Left renal pelvis (tissue), 4 donors: ENCODE results near the gene S100A6. TPM values are rescaled to one million over a fixed set of nuclear protein-coding genes. Genes with fewer than 3 reads are reported as not detected.

Source experiments
- DNase-seq, 4 donors: peaks; one replicate each; pipeline ENCODE4 v3.0.0-alpha.2; 2013; ENCODE audit warnings: low read depth in 4 of 4, low spot score in 3 of 4
- polyA plus RNA-seq, 4 donors: library from polyadenylated mRNA; unstranded; fragments of 120-200 nt; gene quantifications; one replicate each; pipeline ENCODE4 v1.2.1, GENCODE V29; 2013; ENCODE audit not compliant: insufficient read length in 4 of 4

The S100A6 gene
- polyA plus RNA-seq, 4 donors: 185 to 449 (median 318) TPM

GRCh38 chr1:153507926-153508583 lies 27.7 kb downstream of the S100A6 start:
- DNase-seq: no peak

DNA sequence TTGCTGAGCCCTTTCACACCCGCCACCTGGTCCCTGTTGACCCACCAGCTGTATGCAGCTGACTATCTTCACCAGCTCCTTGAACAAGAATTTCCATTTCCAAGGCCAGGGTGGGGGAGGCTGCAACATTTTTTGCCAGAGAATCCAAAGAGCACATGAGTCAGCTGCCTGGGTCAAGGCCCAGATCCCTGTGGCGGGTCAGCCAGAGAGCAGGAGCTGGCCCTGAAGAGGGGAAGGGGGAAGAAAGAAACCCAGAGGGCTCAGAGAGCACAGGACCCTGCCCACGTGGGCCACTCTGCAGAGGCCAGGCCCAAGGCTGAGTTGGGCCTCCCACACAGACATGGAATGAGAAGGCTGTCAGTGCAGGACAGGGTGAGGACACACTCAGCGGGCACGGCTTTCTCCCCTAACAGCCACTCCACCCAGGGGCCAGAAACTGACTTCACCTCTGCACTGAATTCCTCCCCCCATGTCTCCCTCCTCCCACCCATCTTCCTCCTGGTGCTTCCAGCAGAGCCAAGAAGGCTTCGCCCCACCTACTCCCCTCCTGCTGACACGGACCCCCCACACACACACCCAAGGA lies 28.9 kb downstream of the S100A6 start:
- DNase-seq: peak in 2 of 4 donors; percentile 31 to 63

DNA sequence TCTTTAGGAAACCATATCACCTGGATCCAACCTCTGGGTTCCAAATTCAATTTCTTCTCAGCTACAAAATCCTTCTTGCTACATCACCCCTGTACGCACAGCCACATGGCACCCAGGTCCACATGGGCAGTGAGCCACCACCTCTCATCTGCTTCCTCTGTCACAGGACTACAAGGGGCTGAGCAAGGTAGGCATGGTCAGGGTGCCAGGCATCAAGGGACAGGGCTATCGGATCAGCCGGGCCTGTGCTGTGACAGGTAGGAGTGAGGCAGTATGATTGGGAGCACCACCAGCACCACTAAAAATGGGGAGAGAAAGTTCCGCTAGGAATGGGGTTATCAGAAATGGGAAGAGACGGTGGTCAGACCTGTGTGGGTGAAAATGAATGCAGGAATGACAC lies 29.4 kb downstream of the S100A6 start:
- no peak for DNase-seq

- no peak for DNase-seq
These were observed 30.2 kb downstream of the S100A6 start for GRCh38 chr1:153505576-153505975.

- no peak for DNase-seq
These were observed 32.0 kb downstream of the S100A6 start for GRCh38 chr1:153503766-153504165.

DNA sequence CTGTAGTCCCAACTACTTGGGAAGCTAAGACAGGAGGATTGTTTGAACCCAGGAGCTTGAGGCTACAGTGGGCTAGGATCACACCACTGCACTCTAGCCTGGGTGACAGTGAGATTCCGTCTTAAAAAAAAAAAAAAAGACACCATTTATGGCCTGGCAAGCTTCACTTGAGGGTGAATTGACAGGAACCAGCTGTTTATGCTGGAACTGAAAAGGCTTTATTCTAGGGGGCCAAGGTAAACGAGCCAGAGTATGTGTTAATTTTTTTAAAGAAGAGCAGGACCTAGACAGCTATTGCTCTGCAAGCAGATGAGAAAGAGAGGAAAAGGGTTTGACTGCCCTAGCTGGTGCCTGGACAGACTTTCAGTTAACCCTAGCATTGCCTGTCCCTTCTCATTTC lies 37.0 kb downstream of the S100A6 start:
- no peak for DNase-seq

DNA sequence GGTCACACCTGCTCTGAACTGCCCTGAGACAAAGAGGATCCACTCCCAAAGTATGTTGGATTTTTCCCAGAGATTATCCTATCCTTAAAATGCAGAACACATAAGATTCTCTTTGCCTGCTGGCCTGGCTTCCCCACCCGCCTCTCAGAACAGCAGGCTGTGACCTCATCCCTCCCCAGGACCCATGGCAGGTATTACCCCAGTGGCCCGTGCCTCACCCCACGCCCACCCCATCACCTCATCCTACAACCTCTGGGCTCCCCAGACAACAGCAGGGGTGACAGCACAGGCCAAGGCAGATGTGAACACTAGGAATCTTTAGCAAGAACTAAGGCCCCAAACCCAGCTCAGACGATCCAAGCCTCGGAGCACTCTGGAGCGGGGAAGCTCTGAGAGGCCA lies 40.3 kb downstream of the S100A6 start:
- DNase-seq: no peak

DNA sequence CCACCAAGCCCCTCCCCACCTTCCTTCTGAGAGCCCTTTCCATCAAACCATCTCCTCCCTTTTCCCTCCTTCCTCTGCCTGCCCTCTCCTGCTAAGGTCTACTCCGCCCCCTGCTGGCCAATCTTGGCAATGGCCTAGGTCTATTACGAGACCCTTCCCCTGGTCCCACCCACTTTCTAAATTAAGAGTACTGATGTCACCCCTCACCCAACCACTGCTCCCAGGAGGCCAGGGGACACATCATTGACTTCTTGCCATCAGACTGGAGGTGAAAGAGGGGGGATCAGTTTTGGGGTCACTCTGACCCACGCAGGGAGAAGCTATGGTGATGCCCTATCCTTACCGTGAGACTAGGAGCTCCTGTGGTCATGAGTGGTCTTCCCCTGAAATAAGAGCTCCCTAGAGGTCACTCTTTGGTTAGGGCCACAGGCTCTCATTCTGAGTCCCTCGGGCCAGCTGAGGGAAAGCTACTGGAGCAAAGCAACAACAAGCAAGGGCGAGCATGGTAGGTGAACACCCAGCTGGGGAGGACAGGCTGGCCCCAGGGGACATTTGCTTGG lies 40.7 kb downstream of the S100A6 start:
- DNase-seq: peak in 2 of 4 donors; percentile 44 to 51

GRCh38 chr1:153493343-153493960 lies 42.3 kb downstream of the S100A6 start:
- no peak for DNase-seq

GRCh38 chr1:153490272-153491051 lies 45.3 kb downstream of the S100A6 start:
- DNase-seq: no peak

- DNase-seq: no peak
These were observed 47.1 kb downstream of the S100A6 start for GRCh38 chr1:153488731-153489130.

GRCh38 chr1:153487707-153488106 lies 48.1 kb downstream of the S100A6 start:
- DNase-seq: no peak

DNA sequence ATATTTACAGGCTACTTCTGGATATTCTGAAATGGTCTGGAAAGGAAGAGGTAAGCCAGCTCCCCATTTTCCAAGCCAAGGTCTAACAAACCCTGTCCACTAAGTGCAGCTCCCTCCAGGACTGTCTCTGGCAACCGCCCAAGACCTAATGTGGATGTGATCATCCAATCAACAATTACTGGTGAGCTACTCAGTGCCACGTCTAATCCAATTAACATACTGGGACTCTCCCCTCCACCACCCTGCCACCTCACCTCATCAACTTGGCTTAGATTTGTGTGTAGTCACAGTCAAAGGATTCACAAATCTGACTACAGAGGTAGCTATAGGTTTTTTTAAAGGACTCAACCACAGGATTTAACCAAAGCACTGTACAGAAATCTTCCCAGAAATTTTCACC lies 49.9 kb downstream of the S100A6 start:
- no peak for DNase-seq

Other genes with a start within 250 kb of the S100A6 start
- gene PGLYRP3, start 223.0 kb downstream of the S100A6 start, polyA plus RNA-seq: not detected
- not detected for gene PGLYRP4, start 187.2 kb downstream of the S100A6 start, polyA plus RNA-seq
- 10 to 100 TPM in 3 of 4 donors, 1 to 10 TPM in 1; 7.2 to 34.0 (median 24.9) TPM for gene S100A9, start 178.1 kb downstream of the S100A6 start, polyA plus RNA-seq
- gene S100A12, start 160.4 kb downstream of the S100A6 start, polyA plus RNA-seq: 1 to 10 TPM in 3 of 4 donors, not detected in 1; 1.4 to 3.0 (median 1.7) TPM
- gene S100A8, start 144.9 kb downstream of the S100A6 start, polyA plus RNA-seq: 10 to 100 TPM in 3 of 4 donors, 1 to 10 TPM in 1; 5.5 to 22.6 (median 16.0) TPM
- gene S100A7A, start 119.5 kb downstream of the S100A6 start, polyA plus RNA-seq: not detected
- gene S100A7, start 75.3 kb downstream of the S100A6 start, polyA plus RNA-seq: under 1 TPM in 1 of 4 donors, not detected in 3; 0.47 TPM
- gene S100A5, start 4.9 kb upstream of the S100A6 start, polyA plus RNA-seq: 1 to 10 TPM in 1 of 4 donors, under 1 TPM in 3; 0.49 to 1.0 (median 0.82) TPM
- gene S100A4, start 9.8 kb upstream of the S100A6 start, polyA plus RNA-seq: 100 to 1,000 TPM in 1 of 4 donors, 10 to 100 TPM in 3; 36.5 to 106 (median 59.5) TPM
- under 1 TPM; 0.18 to 0.39 (median 0.22) TPM for gene S100A3, start 13.3 kb upstream of the S100A6 start, polyA plus RNA-seq
- gene S100A2, start 29.9 kb upstream of the S100A6 start, polyA plus RNA-seq: 10 to 100 TPM in 1 of 4 donors, 1 to 10 TPM in 3; 1.4 to 11.8 (median 7.7) TPM
- gene S100A16, start 77.1 kb upstream of the S100A6 start, polyA plus RNA-seq: 100 to 1,000 TPM in 3 of 4 donors, 10 to 100 TPM in 1; 91.7 to 107 (median 101) TPM
- gene S100A14, start 80.3 kb upstream of the S100A6 start, polyA plus RNA-seq: 10 to 100 TPM in 3 of 4 donors, under 1 TPM in 1; 0.96 to 29.2 (median 18.9) TPM
- gene S100A13, start 91.5 kb upstream of the S100A6 start, polyA plus RNA-seq: 100 to 1,000 TPM; 121 to 152 (median 151) TPM
- 10 to 100 TPM in 3 of 4 donors, 1 to 10 TPM in 1; 1.5 to 23.5 (median 18.9) TPM for gene S100A1, start 92.4 kb upstream of the S100A6 start, polyA plus RNA-seq
- 100 to 1,000 TPM in 3 of 4 donors, 10 to 100 TPM in 1; 99.3 to 149 (median 123) TPM for gene CHTOP, start 98.1 kb upstream of the S100A6 start, polyA plus RNA-seq
- 10 to 100 TPM; 45.9 to 59.5 (median 52.3) TPM for gene SNAPIN, start 122.7 kb upstream of the S100A6 start, polyA plus RNA-seq
- gene ILF2, start 135.0 kb upstream of the S100A6 start, polyA plus RNA-seq: 100 to 1,000 TPM; 243 to 320 (median 286) TPM
- gene NPR1, start 142.7 kb upstream of the S100A6 start, polyA plus RNA-seq: 10 to 100 TPM; 36.2 to 74.9 (median 63.8) TPM
- 100 to 1,000 TPM in 2 of 4 donors, 10 to 100 TPM in 2; 71.4 to 144 (median 105) TPM for gene INTS3, start 192.1 kb upstream of the S100A6 start, polyA plus RNA-seq
- gene SLC27A3, start 239.4 kb upstream of the S100A6 start, polyA plus RNA-seq: 10 to 100 TPM; 31.8 to 50.5 (median 41.7) TPM